Stimulated activated CD8-positive, alpha-beta memory T cell treated with anti-CD3 and anti-CD28 coated beads, Interleukin-15, amount 100 ng/mL, for 24 hours (primary cell): ENCODE results near the gene MEGF11.
A peak's percentile ranks its signal among the peaks of the same experiment; 100 is the strongest.

Experiments used
- DNase-seq: peaks from one replicate; pipeline ENCODE4 v3.0.0-alpha.2; 2020; ENCODE audit warnings: low read depth

MEGF11 gene

DNA sequence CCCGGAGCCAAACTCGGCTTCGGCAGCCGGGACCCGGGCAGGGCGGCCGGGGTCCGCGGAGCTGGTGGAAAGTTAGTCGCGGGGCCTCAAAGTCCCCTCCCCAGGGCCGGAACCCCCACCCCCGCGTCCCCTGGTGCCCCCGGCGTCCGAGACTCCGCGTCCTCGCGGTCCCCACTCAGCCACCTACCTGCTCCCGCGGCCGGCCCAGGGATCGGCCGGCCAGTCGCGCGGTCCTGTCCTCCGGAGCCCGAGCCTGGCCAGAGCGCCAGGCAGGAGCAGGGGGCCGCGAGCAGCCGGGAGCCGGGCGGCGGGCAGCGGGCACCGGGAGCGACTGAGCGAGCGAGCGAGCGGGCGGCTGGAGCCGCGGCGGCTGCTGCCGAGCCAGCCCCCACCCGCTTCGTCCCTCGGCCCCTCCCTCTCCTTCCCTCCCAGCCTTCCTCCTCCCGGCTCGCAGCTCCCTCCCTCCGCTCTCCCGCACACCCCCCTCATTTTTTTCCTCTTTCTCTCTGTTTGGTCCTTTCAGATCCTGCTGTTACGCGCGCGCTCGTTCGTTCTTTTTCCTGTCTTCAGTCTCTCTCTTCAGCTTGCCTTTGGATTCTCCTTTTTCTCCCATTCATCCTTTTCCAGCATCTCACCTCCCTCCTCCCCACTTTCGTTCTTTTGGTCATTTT, at the start of gene MEGF11:
Gene MEGF11 (minus strand): TSS at position 333 of the 671 bp plus-strand sequence. CDS start 125,347 bp downstream, outside the sequence.
- no peak for DNase-seq

DNA sequence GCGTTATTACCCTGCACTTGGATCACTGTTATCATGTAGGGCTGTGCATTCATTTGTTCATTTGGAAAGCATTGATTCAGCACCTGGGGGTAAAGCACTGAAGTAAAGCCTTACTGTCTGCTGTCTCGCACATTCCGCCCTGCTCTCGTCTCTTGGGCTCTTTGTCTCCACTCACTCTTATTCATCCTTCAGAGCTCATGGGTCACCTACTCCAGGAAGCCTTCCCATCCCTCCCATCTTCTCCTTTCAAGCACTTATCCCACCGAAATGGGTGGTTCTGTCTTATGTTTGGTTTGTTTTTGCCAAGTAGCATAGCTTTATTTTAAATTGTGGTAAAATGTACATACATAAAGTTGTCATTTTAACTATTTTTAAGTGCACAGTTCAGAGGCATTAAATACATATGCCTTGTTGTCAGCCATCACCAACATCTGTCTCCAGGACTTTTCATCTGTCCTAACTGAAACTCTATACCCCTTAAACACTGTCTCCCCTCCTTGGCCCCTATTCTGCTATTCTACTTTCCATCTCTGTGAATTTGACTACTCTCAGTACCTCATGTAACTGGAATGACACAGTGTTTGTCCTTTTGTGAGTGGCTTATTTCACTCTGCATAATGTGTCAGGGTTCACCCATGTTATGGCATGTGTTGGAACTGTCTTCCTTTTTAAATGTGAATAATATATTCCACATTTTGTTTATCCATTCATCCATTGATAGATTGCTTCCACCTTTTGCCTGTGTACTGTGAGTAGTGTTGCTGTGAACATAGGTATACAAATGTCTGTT, 49.1 kb upstream of the MEGF11 start:
- DNase-seq, result no peak

DNA sequence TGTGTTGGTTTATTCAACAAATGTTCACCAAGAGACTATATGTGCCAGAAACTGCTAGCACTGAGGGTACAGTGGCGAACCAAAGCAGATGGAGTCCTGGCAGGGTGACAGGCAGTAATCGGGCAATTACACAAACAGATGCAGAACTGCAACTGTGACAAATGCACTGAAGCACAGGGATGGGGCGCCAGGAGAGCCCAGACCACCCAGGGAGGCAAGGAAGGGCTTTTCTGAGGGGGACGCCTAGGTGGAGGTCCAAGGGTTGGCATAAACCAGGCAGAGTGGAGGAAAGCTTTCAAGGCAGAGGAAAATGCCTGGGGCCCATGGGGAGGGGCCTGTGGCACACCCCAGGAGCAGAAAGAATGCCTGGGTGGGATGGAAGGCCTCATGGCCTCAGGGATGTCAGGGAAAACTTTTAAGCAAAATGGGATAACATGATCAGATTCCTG, 45.3 kb upstream of the MEGF11 start:
- DNase-seq, result no peak

DNA sequence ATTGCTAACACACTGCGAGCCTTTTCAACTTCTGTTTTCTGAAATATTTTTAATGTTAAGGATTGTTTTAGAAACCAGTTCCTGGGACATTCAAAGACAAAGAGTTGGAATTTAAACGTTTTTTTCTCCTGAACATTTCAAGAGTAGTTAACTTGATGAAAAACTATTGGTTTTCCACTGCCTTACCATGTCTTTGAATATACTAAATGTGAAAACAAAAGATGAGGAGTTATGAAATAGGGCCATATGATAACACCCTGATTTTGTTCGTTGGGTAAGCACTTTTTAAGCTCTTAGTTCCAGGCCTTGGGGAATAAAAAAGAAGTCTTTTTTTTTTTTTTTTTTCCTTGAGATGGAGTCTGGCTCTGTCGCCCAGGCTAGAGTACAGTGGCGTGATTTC, 42.6 kb upstream of the MEGF11 start:
- no peak for DNase-seq

DNA sequence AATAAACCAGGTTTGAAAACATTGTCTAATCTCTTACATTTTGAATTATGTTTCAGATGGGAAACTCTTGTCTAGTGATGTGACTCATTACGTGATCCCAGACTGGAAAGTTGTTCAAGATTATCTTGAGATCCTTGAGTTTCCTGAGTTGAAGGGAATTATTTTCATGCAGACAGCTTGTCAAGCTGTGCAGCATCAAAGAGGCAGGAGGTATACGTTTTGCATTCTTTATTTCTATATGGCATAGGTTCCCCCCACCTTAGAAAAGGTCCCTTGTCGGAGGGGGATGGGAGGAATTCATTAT, 41.3 kb upstream of the MEGF11 start:
- DNase-seq, result no peak

DNA sequence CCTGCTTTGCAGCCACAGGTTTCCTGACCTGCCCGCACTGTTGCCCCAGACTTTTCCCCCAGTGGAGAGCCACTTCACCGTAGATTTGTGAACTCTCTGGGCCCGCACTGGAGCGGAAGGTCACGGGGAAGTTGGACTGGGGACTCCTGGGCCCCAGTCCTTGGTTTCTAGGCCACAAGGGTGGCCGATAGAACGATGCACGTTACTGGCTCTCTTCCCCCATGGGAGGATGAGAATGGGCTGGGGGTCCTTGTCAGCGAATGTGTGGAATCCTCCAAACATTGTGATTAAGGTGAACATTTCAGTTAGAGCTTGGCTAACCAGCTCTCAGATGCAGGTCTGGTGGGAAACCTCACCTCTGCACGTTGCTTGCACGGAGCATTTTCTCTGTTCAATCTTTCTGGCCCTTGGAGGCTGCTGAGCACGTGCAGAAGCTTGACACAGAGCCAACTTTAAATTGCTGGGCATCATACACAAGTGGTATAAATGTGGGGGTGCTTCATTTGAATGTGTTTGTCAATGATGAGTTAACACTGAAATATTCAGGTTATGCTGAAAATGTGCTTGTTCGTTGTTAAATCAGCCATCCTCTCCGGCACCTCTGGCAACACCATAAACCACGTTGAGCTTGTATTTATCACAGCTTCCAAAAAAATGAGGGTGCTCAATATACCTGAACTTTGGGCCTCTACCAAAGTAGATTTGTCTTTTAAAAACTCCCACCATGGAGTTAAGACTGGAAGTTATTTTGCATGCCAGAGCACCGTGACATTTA, 40.8 kb upstream of the MEGF11 start:
- no peak for DNase-seq

DNA sequence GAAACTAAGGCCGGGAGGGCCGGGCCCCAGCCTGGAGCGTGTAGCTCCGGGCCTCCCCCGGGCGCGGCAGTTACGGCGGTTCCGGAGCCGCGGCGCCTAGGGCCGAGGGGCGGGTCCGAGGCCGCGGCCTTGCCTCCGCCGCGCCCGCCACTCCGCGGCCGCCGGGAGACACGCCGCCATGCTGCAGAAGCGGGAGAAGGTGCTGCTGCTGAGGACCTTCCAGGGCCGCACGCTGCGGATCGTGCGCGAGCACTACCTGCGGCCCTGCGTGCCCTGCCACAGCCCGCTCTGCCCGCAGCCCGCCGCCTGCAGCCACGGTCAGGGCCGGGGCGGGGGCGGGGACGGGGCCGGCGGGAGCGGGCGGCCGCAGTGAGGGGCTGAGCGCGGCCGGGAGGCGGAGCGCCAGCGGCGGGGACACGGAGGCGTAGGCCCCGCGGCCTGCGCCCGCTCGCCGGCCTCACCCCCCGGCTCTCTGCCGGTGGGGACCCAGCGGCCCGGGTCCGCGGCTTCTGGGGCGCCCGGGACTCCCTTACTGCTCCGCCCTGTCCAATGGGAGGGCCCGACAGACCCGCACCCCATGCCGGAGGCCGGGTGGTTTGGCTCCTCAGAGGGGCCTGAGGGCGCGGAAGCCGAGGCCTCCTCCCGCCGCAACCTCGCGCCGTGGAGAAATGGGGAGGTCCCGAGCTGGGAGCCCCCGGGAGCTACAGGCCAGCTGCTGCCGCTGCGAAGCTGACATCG, 40.0 kb upstream of the MEGF11 start, which contains the start of gene DIS3L:
Gene DIS3L (plus strand): TSS at position 150 of the 738 bp plus-strand sequence. CDS start 29 bp downstream, at position 179.
- DNase-seq, result peak; percentile 25

DNA sequence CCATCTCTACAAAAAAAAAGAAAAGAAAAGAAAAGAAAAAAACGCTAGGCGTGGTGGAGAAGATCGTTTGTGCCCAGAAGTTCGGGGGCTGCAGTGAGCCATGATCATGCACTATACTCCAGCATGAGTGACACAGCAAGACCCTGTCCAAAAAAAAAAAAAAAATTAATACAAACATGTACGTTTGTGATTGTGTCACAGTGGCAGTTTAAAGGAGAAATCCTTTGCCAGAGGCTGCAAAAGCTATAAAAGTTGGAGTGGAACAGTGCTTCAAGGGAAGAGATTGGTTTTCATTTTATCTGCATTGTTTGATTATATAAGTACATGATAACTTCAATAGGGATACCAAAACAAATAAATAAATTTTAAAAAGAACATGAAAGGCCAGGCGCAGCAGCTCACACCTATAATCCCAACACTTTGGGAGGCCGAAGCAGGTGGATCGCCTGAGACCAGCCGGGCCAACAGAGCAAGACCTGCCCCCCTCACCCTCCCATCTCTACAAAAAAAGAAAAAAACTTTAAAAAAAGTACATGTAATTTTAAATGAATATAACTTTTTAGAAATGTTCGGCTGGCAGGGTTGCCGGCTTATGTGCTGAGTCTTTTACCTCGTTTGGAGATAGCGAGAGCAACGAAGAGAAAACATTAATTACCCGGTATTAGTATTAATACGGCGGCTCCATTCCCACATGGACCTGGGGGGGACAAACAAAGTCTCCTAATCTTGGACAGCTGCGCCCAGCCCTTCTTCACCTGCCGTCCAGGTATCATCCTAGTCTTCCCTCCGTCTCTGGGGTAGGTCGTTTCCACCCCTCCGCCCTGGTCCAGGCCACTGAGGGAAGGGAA, 39.2 kb upstream of the MEGF11 start:
- no peak for DNase-seq

DNA sequence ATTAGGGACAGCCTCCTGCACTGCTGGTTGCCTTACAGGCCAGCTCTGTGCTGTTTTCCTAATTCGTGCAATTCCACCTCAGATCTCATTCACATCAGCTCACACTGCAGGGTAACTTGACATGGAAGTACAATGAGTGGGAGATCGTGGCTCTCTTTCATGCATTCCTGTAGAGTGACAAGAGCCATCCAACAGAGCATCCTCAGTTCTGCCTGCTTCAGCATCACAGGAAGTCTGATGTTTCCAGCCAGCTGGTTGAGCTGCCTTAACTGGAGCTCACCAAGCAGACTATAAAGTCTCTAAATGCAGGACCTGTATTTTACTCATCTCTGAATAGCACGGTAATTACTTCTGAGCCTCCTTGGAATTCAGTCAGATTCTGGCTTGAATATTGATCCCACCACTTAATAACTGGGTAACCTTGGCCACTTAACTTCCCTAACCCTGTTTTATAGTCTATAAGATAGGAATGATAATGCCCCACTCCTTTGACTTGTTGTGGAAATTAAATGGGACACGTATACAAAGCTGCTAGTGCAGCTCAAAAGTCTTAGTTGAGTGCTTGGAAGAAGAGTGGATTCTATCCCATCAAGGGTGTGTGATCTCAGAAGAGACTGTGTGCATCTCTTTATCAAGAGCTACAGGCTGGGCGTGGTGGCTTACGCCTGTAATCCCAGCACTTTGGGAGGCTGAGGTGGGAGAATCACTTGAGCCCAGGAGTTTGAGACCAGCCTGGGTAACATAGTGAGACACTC, 38.4 kb upstream of the MEGF11 start:
- no peak for DNase-seq

DNA sequence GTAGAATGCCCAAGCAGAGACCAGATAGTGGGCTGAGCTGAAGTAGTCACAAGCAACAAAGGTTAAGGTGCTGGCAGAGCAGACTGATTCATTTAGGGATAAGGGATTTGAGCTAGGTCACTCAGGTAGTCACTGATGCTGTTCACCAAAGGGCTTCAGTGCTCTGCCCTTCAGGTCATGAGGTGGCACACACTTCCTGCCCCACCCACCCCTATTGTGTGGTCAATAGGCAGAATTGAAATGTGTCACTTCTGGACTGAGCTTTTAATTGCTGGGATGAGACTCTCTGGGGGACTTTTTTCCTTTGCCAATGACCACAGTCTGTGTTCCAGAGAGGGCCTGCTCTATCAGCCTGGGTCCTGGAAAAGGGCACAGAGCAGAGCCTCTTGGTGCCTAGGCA, 37.0 kb upstream of the MEGF11 start:
- DNase-seq, result no peak

DNA sequence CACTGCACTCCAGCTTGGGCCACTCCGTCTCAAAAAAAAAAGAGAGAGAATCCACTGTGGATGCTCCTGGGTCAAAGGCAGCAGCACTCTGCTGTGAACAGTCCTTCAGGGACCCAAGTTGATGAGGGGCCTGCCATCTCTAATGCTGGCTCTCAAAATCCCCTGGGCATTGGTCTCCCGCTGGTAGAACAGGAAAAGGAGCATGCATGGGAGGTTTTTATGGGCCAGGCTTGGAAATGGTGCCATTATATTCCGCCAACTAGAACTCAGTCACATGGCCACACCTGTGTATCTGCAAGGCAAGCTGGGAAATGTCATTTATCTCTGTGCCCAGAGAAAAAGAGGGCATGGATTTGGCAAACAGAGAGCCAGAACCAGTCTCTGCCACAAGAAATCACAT, 36.5 kb upstream of the MEGF11 start:
- no peak for DNase-seq

DNA sequence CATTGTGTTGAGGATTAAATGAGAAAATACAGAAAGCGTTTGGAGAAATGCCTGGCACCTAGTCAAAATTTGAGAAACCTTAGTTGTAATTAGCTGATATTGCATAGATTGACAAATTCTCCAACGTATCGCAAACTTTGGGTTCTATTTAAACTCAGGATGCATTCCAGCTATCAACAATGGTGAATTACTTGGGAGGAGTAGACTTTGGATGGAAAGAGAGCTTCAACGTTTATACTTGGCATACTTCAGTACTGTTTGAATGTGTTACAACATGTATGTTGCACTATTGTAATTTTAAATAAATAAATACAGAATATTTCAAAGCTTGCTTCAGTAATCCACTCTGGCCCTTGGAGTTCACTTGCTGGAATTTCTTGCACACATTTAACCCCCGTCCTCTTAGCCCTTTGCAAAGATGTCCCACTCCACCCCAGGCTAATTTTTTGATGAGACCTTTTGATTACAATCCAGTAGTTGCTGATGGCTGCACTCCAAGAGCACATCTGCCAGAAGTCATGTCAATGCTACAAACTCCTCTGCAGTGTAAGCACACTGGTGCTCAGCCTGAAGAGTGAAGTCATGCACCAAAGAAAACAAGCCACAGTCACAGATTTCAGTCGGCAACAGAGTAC, 35.1 kb upstream of the MEGF11 start:
- DNase-seq, result no peak

DNA sequence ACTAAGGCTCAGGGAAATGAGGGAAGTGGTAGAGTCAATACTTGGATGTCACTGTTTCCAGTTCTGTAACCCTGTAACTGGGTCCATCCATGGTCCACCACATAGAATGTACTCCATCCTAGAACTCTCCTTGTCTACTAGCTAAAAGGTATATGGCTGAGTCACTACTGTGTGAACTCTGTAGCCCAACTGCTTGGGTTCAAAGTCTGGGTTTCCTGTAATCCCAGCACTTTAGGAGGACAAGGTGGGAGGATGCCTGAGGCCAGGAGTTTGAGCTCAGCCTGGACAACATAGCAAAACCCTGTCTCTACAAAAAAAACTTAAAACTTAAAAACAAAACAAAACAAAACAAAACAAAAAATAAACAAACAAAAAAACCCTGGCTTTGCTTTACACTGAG, 34.5 kb upstream of the MEGF11 start:
- no peak for DNase-seq

DNA sequence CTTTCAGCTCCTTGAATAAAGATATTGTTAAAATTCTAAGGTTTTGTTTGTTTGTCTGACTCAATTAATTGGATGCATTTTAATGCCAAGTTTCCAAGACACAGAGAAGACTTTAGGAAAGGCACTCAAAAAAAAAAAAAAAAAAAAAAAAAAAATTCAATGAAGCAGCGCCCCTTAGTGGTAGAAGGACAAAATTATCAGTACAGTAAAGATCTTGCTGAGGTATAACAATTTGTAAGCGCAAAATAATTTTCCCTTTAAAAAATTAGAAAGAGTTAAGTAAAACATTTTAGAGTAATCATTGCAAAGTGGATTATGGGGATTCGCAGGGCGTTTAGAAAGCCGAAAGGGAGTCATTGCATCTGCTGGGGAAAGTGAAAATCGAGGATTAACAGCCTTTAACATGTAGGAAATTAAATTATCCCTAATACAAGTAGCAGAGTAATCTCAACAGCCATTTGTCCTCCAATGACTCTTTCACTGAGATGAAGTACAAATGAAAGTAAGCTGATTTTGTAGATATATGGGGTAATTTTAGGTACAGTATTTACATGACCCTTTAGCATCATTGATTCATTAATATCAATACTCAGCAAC, 34.0 kb upstream of the MEGF11 start:
- DNase-seq, result no peak

DNA sequence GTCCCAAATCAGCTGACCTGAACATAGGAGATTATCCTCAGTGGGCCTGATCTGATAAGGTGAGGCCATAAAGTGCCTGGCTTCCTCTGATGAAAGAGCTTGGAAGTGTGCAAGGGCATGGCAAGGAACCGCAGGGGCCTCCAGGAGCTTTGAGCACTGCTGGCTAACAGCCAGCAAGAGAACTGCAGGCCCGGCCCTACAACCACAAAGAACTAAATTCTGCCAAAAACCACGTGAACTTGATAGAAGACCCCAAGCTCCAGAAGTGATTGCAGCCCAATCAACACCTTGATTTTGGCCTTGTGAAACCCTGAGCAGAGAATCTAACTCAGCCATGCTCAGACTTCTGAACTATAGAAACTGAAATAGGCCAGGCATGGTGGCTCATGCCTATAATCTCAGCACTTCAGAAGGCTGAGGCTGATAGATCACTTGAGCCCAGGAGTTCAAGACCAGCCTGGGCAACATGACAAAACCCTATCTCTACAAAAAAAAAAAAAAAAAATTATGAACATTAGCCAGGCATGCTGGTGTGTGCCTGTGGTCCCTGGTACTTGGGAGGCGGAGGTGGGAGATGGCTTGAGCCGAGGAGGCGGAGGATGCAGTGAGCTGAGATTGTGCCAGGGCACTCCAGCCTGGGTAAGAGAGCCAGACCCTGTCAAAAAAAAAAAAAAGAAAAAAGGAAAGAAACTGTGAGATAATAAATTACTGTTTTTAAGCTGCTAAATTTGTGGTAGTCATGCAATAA, 32.2 kb upstream of the MEGF11 start:
- no peak for DNase-seq

DNA sequence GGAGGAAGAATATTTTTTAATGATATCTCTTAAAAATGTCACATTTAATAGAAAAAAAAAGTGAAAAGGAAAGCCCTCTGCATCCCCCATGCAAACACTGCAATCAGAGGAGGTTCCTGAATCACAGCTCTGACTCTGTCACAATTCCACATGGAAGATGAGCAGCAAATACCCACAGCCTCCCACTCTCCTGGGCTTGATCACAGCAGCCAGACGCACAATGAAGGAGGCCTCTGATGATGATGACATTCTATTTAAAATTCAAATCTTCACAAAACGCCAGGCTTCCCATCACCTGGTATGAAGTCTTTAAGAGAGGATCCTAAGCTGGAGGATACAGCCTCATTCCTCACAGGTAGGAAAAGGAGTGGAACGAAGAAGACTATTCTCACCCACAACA, 30.7 kb upstream of the MEGF11 start:
- DNase-seq, result no peak

DNA sequence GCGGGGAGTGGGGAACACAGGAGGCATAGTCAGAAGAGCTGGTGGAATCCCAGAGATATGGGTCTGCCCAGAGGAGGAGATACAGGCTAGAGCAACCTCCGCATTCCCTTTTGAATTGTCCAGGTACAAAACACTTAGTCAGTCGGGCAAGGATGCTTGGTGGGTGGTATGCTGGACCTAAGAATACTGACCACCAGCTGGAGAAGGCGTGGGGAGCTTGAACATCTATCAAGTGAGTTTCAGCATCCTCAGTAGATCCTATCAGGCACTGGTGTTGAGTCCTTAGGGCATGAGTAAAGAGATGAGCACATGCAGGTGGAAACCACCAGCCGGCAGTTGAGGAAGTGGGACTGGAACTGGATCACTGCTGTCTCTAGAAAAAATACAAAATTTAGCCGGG, 25.1 kb upstream of the MEGF11 start:
- DNase-seq, result no peak

DNA sequence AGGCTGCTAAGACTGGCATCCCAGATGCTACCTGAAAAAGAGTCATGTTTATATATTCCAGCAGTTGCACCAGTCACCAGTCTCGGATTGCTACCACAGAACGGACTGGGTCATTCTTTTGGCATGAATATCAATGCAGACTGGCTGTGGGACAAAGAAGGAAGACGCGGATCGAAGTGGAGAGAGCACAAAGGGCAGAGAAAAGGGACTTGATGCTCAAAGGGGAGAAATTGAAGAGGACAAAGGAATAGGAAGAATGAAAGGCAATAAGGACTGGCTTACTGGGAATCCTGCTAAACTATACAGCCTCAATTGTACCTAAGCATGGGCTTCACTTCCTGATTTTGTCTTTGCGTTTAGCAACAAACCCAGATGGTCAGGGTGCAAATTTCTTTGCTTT, 24.5 kb upstream of the MEGF11 start:
- no peak for DNase-seq

DNA sequence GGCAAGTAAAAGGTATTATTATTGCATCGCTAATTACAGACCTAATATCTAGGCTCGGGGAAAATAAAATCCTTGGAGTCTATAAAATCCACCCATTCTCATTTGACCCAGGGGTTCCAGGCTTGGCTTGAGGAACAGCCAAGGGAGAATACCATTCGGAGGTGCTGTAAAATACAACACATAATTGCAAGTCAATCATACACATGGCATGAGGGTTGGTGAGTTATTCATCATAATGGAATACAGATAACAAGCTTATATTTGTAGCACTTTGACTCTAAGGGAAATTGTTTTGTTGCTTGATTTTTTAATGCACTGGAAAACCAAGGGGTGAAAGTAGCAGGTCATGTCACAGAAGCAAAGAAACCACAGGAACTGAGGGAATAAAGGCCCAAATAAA, 23.0 kb upstream of the MEGF11 start:
- DNase-seq, result no peak
